ENCODE data around the gene NRXN3. TPM values are rescaled to one million over a fixed set of nuclear protein-coding genes. Genes with fewer than 3 reads are reported as not detected.

The NRXN3 gene
- total RNA-seq, 1 donor from 2014 or later = 0.07 TPM

DNA sequence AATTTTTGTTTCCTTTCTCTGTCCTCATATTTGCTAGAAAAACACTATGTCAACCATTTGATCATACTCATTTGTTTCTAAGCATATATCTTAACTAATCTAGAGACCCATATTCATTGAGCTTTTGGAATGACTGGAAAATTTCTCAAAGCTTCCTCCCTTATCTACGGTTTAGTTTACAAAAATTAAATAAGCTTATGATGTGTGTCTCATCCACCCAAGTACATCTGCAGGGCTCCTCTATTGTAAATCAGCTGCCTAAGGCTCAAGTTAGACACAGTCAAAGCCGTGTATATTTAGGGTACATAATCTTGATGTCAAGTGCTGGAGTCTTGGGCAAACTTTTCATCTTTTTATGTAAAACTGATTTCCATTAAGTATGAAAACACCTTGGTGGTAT is 1670.7 kb downstream of the NRXN3 start:
- DNase-seq (ENCODE audit: low read depth, low spot score) = no peak

GRCh38 chr14:79841433-79841832 is 1671.3 kb downstream of the NRXN3 start:
- DNase-seq (ENCODE audit: low read depth, low spot score) = no peak

GRCh38 chr14:79842270-79842669 is 1672.1 kb downstream of the NRXN3 start:
- no peak for DNase-seq (ENCODE audit: low read depth, low spot score)

DNA sequence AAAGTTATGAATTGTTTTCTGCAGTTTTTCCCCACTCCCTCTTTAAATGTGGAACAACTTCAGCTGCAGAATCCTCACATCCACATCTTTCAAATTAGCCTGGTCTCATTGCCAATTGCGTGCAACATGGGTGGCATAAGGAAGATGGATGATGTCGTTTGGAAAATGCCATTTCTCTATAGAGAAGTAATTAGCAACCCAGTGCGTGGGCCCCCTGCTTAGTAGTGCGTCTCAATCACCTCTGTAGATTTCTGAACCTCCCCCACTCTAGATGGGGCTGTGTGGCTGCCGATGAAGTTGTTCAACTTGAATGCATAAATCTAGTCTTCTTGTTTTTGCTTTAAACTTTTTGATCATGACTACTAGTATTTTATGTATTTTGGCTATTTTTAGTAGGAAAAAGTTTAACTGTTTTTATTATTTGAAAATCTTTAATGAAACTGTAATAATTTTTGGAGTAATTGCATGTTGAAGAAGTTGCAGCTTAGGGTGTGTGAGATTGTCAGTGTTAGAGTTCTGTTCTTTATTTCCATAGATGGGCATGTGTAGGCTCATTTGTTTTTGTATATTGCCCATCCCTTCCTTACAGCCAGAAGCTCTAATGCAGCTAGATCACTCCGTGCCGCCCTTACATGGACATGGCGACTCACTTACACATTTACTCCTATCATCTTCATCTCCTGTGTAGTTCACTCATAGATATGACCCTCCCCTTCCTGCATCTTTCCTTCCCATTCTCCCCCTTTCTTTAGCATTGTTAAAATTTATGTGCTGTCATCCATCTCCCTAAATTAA is 1683.0 kb downstream of the NRXN3 start:
- no peak for DNase-seq (ENCODE audit: low read depth, low spot score)

- DNase-seq (ENCODE audit: low read depth, low spot score) = no peak
These were observed 1685.6 kb downstream of the NRXN3 start for GRCh38 chr14:79855789-79856188.

GRCh38 chr14:79856381-79856780 is 1686.2 kb downstream of the NRXN3 start:
- no peak for DNase-seq (ENCODE audit: low read depth, low spot score)

DNA sequence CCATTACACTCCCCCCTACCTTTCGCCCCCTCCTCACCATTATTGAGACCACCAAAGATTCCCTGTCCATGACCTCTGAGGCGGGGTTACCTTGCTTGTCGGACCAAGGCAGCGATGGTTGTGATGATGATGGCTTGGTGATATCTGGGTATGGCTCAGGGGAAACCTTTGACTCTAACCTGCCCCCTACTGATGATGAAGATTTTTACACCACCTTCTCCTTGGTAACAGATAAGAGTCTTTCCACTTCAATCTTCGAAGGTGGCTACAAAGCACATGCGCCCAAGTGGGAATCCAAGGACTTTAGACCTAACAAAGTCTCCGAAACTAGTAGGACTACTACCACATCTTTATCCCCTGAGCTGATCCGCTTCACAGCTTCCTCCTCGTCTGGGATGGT is 1690.9 kb downstream of the NRXN3 start:
- DNase-seq (ENCODE audit: low read depth, low spot score) = no peak

DNA sequence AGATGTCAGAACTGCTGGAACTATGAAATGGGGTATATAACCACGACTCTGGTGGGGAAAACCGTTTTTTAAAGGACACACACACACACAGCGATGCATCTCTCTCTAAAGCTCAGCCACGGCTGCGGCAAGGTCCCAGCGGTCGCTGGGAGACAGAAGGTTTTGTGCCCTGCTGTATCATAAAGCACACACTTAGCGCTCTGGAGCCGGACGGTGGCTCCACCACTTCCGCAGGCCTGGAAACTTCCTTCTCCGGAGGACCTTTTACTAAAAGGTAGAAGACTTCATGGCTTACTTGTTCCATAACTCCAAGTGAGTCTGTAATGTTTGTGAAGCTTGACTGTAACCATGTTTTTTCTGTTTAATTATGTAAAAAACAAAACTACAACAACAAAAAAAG is 1691.9 kb downstream of the NRXN3 start:
- no peak for DNase-seq (ENCODE audit: low read depth, low spot score)

- no peak for DNase-seq (ENCODE audit: low read depth, low spot score)
These were observed 1701.0 kb downstream of the NRXN3 start for GRCh38 chr14:79871136-79871535.

- no peak for DNase-seq (ENCODE audit: low read depth, low spot score)
These were observed 1708.1 kb downstream of the NRXN3 start for GRCh38 chr14:79878229-79878628.

GRCh38 chr14:79878785-79879184 is 1708.6 kb downstream of the NRXN3 start:
- no peak for DNase-seq (ENCODE audit: low read depth, low spot score)

DNA sequence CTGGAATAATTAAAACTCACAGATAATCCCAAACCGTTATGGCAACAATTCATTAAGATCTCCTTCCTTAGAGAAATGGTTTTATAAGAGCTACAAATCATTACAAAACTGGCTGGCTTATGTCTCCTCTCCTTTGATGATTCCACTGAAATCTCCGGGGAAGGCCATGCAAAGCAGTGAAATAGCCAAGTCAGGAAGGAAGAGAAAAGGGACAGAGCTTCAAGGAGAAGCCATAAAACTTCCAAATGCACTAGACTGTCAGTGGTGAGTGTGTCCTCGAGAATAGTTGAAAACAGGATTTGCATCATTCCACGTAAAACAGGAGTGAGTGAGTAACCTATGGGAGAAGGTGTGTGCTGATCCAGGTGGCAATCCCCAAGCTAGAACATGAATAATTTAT is 1711.1 kb downstream of the NRXN3 start:
- no peak for DNase-seq (ENCODE audit: low read depth, low spot score)

DNA sequence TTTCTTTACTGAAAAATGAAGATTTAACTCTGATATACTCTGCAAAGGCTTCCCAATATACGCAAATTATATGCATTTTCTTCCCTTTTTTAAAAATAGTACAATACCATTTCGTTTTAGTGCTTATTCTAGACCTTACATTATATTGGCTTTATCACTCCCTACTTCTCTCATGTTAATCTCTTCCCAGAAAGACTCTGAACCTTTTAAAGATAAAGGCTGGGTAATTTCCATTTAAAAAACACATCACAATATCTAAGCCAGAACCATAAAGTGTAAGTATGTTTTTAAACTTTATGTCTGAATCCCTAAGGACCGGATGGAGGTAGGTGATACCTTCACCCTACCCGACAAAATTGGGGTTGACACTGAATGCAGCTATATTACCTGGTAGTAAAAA is 1720.4 kb downstream of the NRXN3 start:
- no peak for DNase-seq (ENCODE audit: low read depth, low spot score)

GRCh38 chr14:79896009-79896408 is 1725.8 kb downstream of the NRXN3 start:
- DNase-seq (ENCODE audit: low read depth, low spot score) = no peak

DNA sequence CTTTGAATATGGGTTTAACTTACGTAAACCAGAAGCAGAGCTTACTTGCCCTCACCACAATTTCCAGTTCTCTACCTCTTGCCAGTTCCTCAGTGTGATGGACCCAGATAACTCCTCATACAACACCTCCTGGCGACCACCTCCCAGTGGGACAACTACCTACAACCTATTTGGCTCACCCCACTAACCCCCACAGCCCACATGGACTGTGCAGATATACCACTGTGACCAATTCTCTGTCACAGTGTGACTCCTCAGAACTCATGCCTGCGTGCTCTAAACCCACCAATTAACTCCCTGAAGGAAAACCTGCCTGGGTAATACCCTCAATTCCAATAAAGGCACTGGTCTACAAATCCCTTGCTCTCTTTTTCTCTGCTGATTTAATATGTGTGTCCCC is 1729.4 kb downstream of the NRXN3 start:
- DNase-seq (ENCODE audit: low read depth, low spot score) = no peak

GRCh38 chr14:79904497-79904896 is 1734.3 kb downstream of the NRXN3 start:
- DNase-seq (ENCODE audit: low read depth, low spot score) = no peak

GRCh38 chr14:79906994-79907393 is 1736.8 kb downstream of the NRXN3 start:
- DNase-seq (ENCODE audit: low read depth, low spot score) = no peak

DNA sequence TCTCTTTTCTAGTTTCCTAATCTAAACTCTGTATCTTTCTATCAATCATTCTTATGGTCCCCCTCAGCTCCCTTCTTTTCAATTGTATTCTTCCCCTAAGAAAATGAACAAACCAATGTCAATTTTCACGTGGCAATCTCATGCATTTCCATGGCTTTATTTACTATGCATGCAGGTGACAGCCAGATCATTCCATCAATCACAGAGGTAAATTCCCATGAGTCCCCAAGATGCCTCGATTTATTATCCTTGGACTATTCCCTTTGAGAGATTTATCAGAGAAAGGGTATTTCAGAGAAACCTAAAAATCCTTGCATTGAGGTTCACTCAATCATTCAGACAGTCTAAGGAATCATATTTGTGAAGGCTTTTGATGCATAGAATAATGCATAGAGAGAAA is 1739.9 kb downstream of the NRXN3 start:
- DNase-seq (ENCODE audit: low read depth, low spot score) = no peak

- DNase-seq (ENCODE audit: low read depth, low spot score) = no peak
These were observed 1741.6 kb downstream of the NRXN3 start for GRCh38 chr14:79911744-79912143.

- DNase-seq (ENCODE audit: low read depth, low spot score) = no peak
These were observed 1744.4 kb downstream of the NRXN3 start for GRCh38 chr14:79914595-79914994.

- DNase-seq (ENCODE audit: low read depth, low spot score) = no peak
These were observed 1745.2 kb downstream of the NRXN3 start for GRCh38 chr14:79915406-79915805.

DNA sequence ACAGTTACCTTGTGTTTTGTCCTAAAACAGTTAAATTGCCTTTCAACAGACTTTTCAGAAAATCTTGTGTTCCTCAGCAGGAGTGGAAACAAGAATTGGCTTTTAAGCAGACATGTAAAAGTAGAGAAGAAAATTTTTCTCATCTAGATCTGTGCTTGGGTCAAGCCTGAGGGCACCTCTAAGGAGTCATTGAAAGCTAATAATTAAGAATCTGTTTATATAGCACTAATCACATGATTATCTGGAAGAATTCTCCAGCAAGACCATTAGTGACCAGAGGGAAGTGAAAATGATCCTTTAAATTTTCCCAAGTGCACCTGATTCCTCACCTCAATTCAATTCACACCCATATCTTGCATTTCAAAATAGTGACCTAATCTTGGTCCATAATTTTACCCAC is 1746.1 kb downstream of the NRXN3 start:
- no peak for DNase-seq (ENCODE audit: low read depth, low spot score)

GRCh38 chr14:79916892-79917291 is 1746.7 kb downstream of the NRXN3 start:
- DNase-seq (ENCODE audit: low read depth, low spot score) = no peak

Measured in pulmonary artery endothelial cell (primary cell).